Right atrium auricular region (tissue), 2 donors: Measurements from ENCODE around the gene GLIPR1. TPM values are rescaled to one million over a fixed set of nuclear protein-coding genes. Genes with fewer than 3 reads are reported as not detected.

Experiments used
- DNase-seq: peaks from one replicate; pipeline ENCODE4 v3.0.0-alpha.2; 2019; ENCODE audit warnings: low spot score
- H3K27ac ChIP-seq, 2 donors: fragments of 200-600 bp; sonication (generic); 1 replicate in 1 of 2; 2 replicates in 1 of 2; pipeline ENCODE4 v1.5.1; 2016 to 2019
- H3K27me3 ChIP-seq, 2 donors: fragments of 200-600 bp; sonication (generic); one replicate each; pipeline versions ENCODE4 v1.5.1 to v1.6.0; 2017 to 2019
- H3K36me3 ChIP-seq: fragments of 200-600 bp; sonication (generic); one replicate; pipeline ENCODE4 v1.5.1; 2016
- H3K4me1 ChIP-seq, 2 donors: fragments of 200-600 bp; sonication (generic); one replicate each; pipeline versions ENCODE4 v1.5.1 to v1.6.0; 2017 to 2019
- H3K4me3 ChIP-seq, 2 donors: fragments of 200-600 bp; sonication (generic); 1 replicate in 1 of 2; 2 replicates in 1 of 2; pipeline ENCODE4 v1.5.1; 2017 to 2019; ENCODE audit warnings: mild to moderate bottlenecking in 1 of 2, moderate library complexity in 1 of 2
- H3K9me3 ChIP-seq, 2 donors: fragments of 200-600 bp; sonication (generic); one replicate each; pipeline ENCODE4 v1.5.1; 2019
- CTCF ChIP-seq, 2 donors: fragments of 200-600 bp; sonication (generic); IDR thresholded peaks; one replicate each; pipeline ENCODE4 v1.5.1; 2019; ENCODE audit warnings: antibody characterized with exemption in 2 of 2
- total RNA-seq, 2 donors: library from RNA; depleted of rRNA; stranded (reverse); fragments of >200 nt; gene quantifications; one replicate each; pipeline ENCODE4 v1.1.0, GENCODE V29; 2016

Gene GLIPR1
- total RNA-seq, 2 donors from 2014 or later: 6.4 to 14.1 TPM

DNA sequence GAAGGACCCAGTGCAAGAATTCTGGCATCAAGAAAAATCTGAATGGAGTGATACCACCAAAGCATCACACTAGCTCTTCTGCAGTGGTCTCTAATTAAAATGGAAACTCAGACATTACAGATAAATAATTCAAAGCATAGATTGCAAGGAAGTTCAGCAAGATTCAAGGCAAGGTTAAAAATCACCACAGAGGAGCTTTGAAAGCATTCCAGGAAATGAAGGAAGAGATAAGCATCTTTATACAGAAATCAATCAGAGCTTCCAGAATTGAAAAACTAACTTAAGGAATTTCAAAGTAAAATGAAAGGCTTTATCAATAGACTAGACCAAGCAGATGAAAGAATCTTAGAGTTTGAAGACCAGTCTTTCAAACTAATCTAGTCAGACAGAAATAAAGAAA is 20.4 kb upstream of the GLIPR1 start:
- no peaks in the 10 kb centered on the region for H3K36me3 ChIP-seq
- DNase-seq: no peak
- H3K27me3 ChIP-seq: no peaks in the 10 kb centered on the region
- no peaks in the 10 kb centered on the region for H3K4me1 ChIP-seq
- no peak for TF ChIP-seq CTCF (IDR thresholded peaks at IDR 0.05)
- H3K9me3 ChIP-seq: peaks cover 0 to 29% of the 10 kb centered on the region in 2 donors
- no peak overlapping the region for H3K4me3 ChIP-seq
- H3K27ac ChIP-seq: no peak overlapping the region

- DNase-seq: no peak
- Histone ChIP-seq H3K36me3 (no peaks in the 10 kb centered on the region), H3K27me3 (no peaks in the 10 kb centered on the region), H3K9me3 (no peaks in the 10 kb centered on the region), H3K4me1 (no peaks in the 10 kb centered on the region), H3K4me3 (no peak overlapping the region), H3K27ac (no peak overlapping the region)
- no peak for TF ChIP-seq CTCF (IDR thresholded peaks at IDR 0.05)
These were observed 8.4 kb upstream of the GLIPR1 start for GRCh38 chr12:75471902-75472890.

GRCh38 chr12:75474116-75474515 is 6.4 kb upstream of the GLIPR1 start:
- Histone ChIP-seq H3K36me3 (no peaks in the 10 kb centered on the region), H3K4me1 (no peaks in the 10 kb centered on the region), H3K4me3 (no peak overlapping the region), H3K27me3 (no peaks in the 10 kb centered on the region), H3K9me3 (no peaks in the 10 kb centered on the region), H3K27ac (no peak overlapping the region)
- DNase-seq: no peak
- no peak for TF ChIP-seq CTCF (IDR thresholded peaks at IDR 0.05)

DNA sequence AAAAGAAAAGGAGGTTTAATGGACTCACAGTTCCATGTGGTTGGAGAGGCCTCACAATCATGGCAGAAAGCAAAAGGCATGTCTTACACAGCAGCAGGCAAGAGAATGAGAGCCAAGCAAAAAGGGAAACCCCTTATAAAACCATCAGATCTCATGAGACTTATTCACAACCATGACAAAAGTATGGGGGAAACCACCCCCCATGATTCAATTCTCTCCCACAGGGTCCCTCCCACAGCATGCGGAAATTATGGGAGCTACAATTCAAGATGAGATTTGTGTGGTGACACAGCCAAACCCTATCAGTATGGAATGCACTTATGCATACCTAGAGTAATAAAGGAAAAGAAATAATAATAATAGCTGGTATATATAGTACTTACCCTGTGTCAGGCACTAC is 4.5 kb upstream of the GLIPR1 start:
- Histone ChIP-seq H3K4me3 (no peak overlapping the region), H3K27me3 (no peaks in the 10 kb centered on the region), H3K36me3 (no peaks in the 10 kb centered on the region), H3K4me1 (no peaks in the 10 kb centered on the region), H3K9me3 (no peaks in the 10 kb centered on the region), H3K27ac (no peak overlapping the region)
- no peak for TF ChIP-seq CTCF (IDR thresholded peaks at IDR 0.05)
- DNase-seq: no peak

DNA sequence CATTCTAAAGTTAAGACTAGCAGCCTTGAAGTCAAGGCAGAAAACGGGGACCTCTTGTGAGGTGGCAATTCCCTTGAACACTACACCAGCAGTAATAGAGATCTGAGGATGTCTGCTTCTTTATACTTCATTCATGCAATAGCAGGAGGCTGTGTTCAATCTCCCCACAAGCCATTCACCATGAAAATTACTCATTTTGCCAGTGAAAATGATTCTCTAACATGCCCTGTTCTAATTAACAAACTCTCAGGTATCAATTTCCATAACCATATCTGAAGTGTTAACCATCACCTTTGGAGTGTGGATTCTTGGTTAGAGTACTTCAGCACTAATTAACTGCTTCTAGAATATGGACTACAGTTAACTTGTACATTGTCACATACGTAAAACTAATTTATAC is 3.4 kb upstream of the GLIPR1 start:
- Histone ChIP-seq H3K9me3 (no peaks in the 10 kb centered on the region), H3K27ac (no peak overlapping the region), H3K36me3 (no peaks in the 10 kb centered on the region), H3K4me1 (no peaks in the 10 kb centered on the region), H3K4me3 (no peak overlapping the region), H3K27me3 (no peaks in the 10 kb centered on the region)
- TF ChIP-seq CTCF (IDR thresholded peaks at IDR 0.05): no peak
- no peak for DNase-seq
